SK-N-MC (cell line): ENCODE data around the gene NPY5R.
A peak's percentile ranks its signal among the peaks of the same experiment; 100 is the strongest.

Source experiments
- DNase-seq: peaks from one replicate; pipeline ENCODE4 v3.0.0-alpha.2; 2011; ENCODE audit warnings: low read depth, low spot score
- H3K27ac ChIP-seq: fragments of 200-600 bp; sonication (generic); 2 replicates; pipeline ENCODE4 v1.5.1; 2016; ENCODE audit warnings: mixed run types
- H3K36me3 ChIP-seq: fragments of 200-600 bp; sonication (generic); 2 replicates; pipeline ENCODE4 v1.6.1; 2017; ENCODE audit warnings: antibody characterized with exemption, low read length, mixed read lengths; ENCODE audit not compliant: insufficient read depth
- H3K4me3 ChIP-seq: fragments of 200-600 bp; sonication (generic); 2 replicates; pipeline ENCODE4 v1.5.1; 2016
- H3K9ac ChIP-seq: fragments of 200-600 bp; sonication (generic); 2 replicates; pipeline ENCODE4 v1.8.0; 2017; ENCODE audit warnings: mixed run types, mixed read lengths; ENCODE audit not compliant: insufficient read length
- H3K9me3 ChIP-seq: fragments of 200-600 bp; sonication (generic); 2 replicates; pipeline ENCODE4 v1.6.1; 2017; ENCODE audit warnings: low read depth, mild to moderate bottlenecking, antibody characterized with exemption, low read length, moderate library complexity, mixed read lengths
- EZH2 ChIP-seq: fragments of 200-600 bp; sonication (generic); IDR thresholded peaks from one replicate; pipeline ENCODE4 v1.6.1; 2017; ENCODE audit warnings: antibody characterized with exemption
- FOXP2 ChIP-seq: optimal IDR thresholded peaks from 2 replicates; pipeline ENCODE3; 2011; ENCODE audit warnings: mild to moderate bottlenecking, moderate library complexity; ENCODE audit not compliant: insufficient read depth; ENCODE audit errors: extremely low read length, control extremely low read depth
- POLR2AphosphoS5 ChIP-seq: IDR thresholded peaks from 2 replicates; pipeline ENCODE4 v1.6.1; 2012; ENCODE audit warnings: mild to moderate bottlenecking, low read depth, low read length, borderline replicate concordance

NPY5R gene

GRCh38 chr4:163343604-163344146 lies at the start of gene NPY5R:
Gene NPY5R (plus strand): TSS chr4:163343892. CDS start chr4:163350274, 6,382 bp downstream.
- H3K9me3 ChIP-seq: no peaks in the 10 kb centered on the region
- no peak for DNase-seq
- H3K27ac ChIP-seq: peak within 1 kb of the TSS; percentile 51; the same call in 1 of the 2 replicates
- H3K4me3 ChIP-seq: peak within 1 kb of the TSS; percentile 95
- peaks cover 14% of the 10 kb centered on the region for H3K36me3 ChIP-seq
- TF ChIP-seq POLR2AphosphoS5 (no peak; the same call in 1 of the 2 replicates), EZH2 (no peak), FOXP2 (no peak)
- H3K9ac ChIP-seq: peak within 1 kb of the TSS; percentile 85

- no peak for DNase-seq
- H3K36me3 ChIP-seq: no peaks in the 10 kb centered on the region
- no peak for TF ChIP-seq EZH2
- no peak for TF ChIP-seq POLR2AphosphoS5
- no peak for TF ChIP-seq FOXP2
- no peak overlapping the region for H3K9ac ChIP-seq
- no peak overlapping the region for H3K27ac ChIP-seq
- H3K9me3 ChIP-seq: no peaks in the 10 kb centered on the region
- H3K4me3 ChIP-seq: no peak overlapping the region
Observed at GRCh38 chr4:163295138-163295537, 48.6 kb upstream of the NPY5R start.

DNA sequence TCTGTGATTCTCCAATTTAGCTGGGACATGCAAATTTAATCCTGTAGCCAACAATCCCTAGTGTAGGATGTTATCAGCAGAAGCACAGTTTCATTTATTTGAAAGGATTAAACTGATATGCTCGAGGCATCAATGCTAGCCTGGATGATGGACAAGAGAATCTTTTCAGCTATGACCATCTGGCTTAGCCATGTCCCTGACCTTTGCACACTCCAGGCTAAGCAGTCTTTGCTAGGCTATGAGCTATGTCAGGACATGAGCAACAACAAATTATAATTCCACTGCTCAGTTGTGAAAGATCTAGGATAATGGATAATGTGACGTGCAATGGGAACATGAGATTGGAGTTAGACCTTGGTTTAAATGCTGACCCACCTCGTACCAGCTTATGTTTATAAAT lies 43.2 kb upstream of the NPY5R start:
- no peaks in the 10 kb centered on the region for H3K36me3 ChIP-seq
- no peaks in the 10 kb centered on the region for H3K9me3 ChIP-seq
- DNase-seq: no peak
- no peak overlapping the region for H3K9ac ChIP-seq
- no peak overlapping the region for H3K4me3 ChIP-seq
- H3K27ac ChIP-seq: no peak overlapping the region
- TF ChIP-seq FOXP2 (no peak), EZH2 (no peak), POLR2AphosphoS5 (no peak)

GRCh38 chr4:163303069-163303468 lies 40.6 kb upstream of the NPY5R start:
- Histone ChIP-seq H3K4me3 (no peak overlapping the region), H3K27ac (no peak overlapping the region), H3K9me3 (no peaks in the 10 kb centered on the region), H3K9ac (no peak overlapping the region), H3K36me3 (no peaks in the 10 kb centered on the region)
- DNase-seq: no peak
- TF ChIP-seq EZH2: no peak
- no peak for TF ChIP-seq FOXP2
- no peak for TF ChIP-seq POLR2AphosphoS5

- H3K4me3 ChIP-seq: no peak overlapping the region
- no peaks in the 10 kb centered on the region for H3K36me3 ChIP-seq
- H3K27ac ChIP-seq: no peak overlapping the region
- H3K9ac ChIP-seq: no peak overlapping the region
- DNase-seq: no peak
- TF ChIP-seq EZH2 (no peak), FOXP2 (no peak), POLR2AphosphoS5 (no peak)
- no peaks in the 10 kb centered on the region for H3K9me3 ChIP-seq
Observed at GRCh38 chr4:163309466-163309865, 34.2 kb upstream of the NPY5R start.

DNA sequence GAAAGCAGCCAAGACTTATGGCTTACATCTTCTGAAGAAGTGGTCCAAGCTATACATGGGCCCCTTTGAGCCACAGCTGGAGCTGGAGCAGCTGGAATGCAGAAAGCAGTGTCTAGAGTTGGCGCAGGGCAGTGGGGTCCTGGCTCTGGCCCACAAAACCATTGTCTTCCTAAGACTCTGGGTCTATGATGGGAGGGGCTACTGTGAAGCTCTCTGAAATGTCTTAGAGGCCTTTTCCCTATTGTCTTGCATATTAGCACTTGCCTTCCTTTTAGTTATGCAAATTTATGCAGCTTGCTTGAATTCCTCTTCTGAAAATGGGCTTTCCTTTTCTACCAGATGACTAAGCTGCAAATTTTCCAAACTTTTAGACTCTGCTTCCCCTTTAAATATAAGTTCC lies 26.6 kb upstream of the NPY5R start:
- Histone ChIP-seq H3K36me3 (no peaks in the 10 kb centered on the region), H3K4me3 (no peak overlapping the region), H3K9ac (no peak overlapping the region), H3K27ac (no peak overlapping the region), H3K9me3 (peaks cover 8% of the 10 kb centered on the region; the same call in 1 of the 2 replicates)
- DNase-seq: no peak
- no peak for TF ChIP-seq POLR2AphosphoS5
- TF ChIP-seq FOXP2: no peak
- no peak for TF ChIP-seq EZH2

GRCh38 chr4:163330916-163331628 lies 12.6 kb upstream of the NPY5R start:
- H3K27ac ChIP-seq: peak overlapping the region; percentile 46; the same call in 1 of the 2 replicates
- TF ChIP-seq FOXP2 (no peak), POLR2AphosphoS5 (no peak; the same call in 1 of the 2 replicates), EZH2 (no peak)
- H3K36me3 ChIP-seq: peaks cover 22% of the 10 kb centered on the region
- DNase-seq: no peak
- H3K9me3 ChIP-seq: no peaks in the 10 kb centered on the region
- H3K4me3 ChIP-seq: peak overlapping the region; percentile 91
- H3K9ac ChIP-seq: peak overlapping the region; percentile 91

DNA sequence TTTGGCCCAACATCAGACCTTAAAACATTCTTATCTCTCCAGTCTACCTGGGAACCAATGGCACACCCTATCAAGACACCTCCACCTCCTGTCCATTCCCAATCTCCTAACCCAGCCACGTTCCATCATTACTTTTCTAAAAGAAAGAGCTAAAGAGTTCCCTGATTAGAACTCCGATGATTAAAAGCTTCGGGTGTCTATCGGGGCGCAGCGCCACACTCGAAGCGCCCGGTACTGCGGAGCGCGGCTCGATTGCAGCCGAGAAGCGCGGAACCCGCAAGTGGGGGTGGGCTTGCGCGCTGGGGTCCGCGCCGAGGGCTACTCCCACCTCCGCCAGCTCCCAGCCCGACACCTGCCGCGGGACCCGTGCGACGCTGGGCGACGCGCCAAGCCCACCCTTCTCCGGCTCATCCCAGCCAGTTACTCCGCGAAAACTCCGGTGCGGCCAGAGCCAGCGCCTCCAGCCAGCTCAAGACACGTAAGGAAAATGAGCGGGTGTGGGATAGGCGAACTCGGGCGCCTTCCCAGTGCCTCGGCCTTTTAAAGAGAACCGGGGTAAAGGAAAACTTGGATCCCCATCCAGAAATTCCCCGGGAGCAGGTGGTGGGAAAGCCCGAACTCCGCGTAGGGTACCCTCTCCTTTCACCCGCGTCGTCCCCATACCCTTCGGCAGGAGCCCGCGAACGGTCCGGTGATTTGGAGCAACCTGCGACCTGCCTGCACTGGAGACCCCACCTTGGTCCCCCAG lies 11.9 kb upstream of the NPY5R start:
- peak overlapping the region; percentile 88; the same call in 1 of the 2 replicates for H3K27ac ChIP-seq
- TF ChIP-seq EZH2 (no peak), POLR2AphosphoS5 (no peak), FOXP2 (no peak)
- peak overlapping the region; percentile 91 for H3K4me3 ChIP-seq
- H3K9me3 ChIP-seq: no peaks in the 10 kb centered on the region
- H3K9ac ChIP-seq: peak overlapping the region; percentile 91
- no peak for DNase-seq
- peaks cover 14% of the 10 kb centered on the region for H3K36me3 ChIP-seq
